ENCODE data around the gene ANKMY2.
"Not testable (repeated sequence)": the region's sequence is repeated elsewhere in the genome, so short reads cannot be mapped to it uniquely, and the experiment has no call there.

The ANKMY2 gene

GRCh38 chr7:16645593-16646471, at the start of gene ANKMY2, which contains the start of gene BZW2:
TSS of gene ANKMY2 (minus strand) at chr7:16645754. CDS start at chr7:16645573, 181 bp downstream.
TSS of gene BZW2 (plus strand) at chr7:16646181. CDS start at chr7:16665444, 19,263 bp downstream.
- DNase-seq (ENCODE audit: low read depth in 2 of 2, low spot score in 1 of 2) = peak; percentile 84 to 85

GRCh38 chr7:16694806-16695205, 49.3 kb upstream of the ANKMY2 start:
- no peak for DNase-seq (ENCODE audit: low read depth in 2 of 2, low spot score in 1 of 2)

GRCh38 chr7:16693601-16694318, 48.2 kb upstream of the ANKMY2 start:
- no peak for DNase-seq (ENCODE audit: low read depth in 2 of 2, low spot score in 1 of 2)

- no peak for DNase-seq (ENCODE audit: low read depth in 2 of 2, low spot score in 1 of 2)
These were observed 45.7 kb upstream of the ANKMY2 start for GRCh38 chr7:16691241-16691640.

GRCh38 chr7:16688249-16688648, 42.7 kb upstream of the ANKMY2 start:
- no peak for DNase-seq (ENCODE audit: low read depth in 2 of 2, low spot score in 1 of 2)

GRCh38 chr7:16685535-16685934, 40.0 kb upstream of the ANKMY2 start:
- DNase-seq (ENCODE audit: low read depth in 2 of 2, low spot score in 1 of 2) = no peak

- no peak for DNase-seq (ENCODE audit: low read depth in 2 of 2, low spot score in 1 of 2)
These were observed 39.4 kb upstream of the ANKMY2 start for GRCh38 chr7:16684935-16685334.

GRCh38 chr7:16678645-16679566, 33.4 kb upstream of the ANKMY2 start:
- not testable (repeated sequence) for DNase-seq (ENCODE audit: low read depth in 2 of 2, low spot score in 1 of 2)

GRCh38 chr7:16677978-16678494, 32.5 kb upstream of the ANKMY2 start:
- no peak for DNase-seq (ENCODE audit: low read depth in 2 of 2, low spot score in 1 of 2)

- no peak for DNase-seq (ENCODE audit: low read depth in 2 of 2, low spot score in 1 of 2)
These were observed 29.7 kb upstream of the ANKMY2 start for GRCh38 chr7:16675277-16675676.

- DNase-seq (ENCODE audit: low read depth in 2 of 2, low spot score in 1 of 2) = no peak
These were observed 26.3 kb upstream of the ANKMY2 start for GRCh38 chr7:16671811-16672210.

- DNase-seq (ENCODE audit: low read depth in 2 of 2, low spot score in 1 of 2) = no peak
These were observed 25.3 kb upstream of the ANKMY2 start for GRCh38 chr7:16670731-16671344.

- DNase-seq (ENCODE audit: low read depth in 2 of 2, low spot score in 1 of 2) = no peak
These were observed 24.5 kb upstream of the ANKMY2 start for GRCh38 chr7:16670021-16670420.

- DNase-seq (ENCODE audit: low read depth in 2 of 2, low spot score in 1 of 2) = no peak
These were observed 24.0 kb upstream of the ANKMY2 start for GRCh38 chr7:16669581-16669980.

GRCh38 chr7:16668978-16669377, 23.4 kb upstream of the ANKMY2 start:
- no peak for DNase-seq (ENCODE audit: low read depth in 2 of 2, low spot score in 1 of 2)

- no peak for DNase-seq (ENCODE audit: low read depth in 2 of 2, low spot score in 1 of 2)
These were observed 22.7 kb upstream of the ANKMY2 start for GRCh38 chr7:16668049-16668858.

- no peak for DNase-seq (ENCODE audit: low read depth in 2 of 2, low spot score in 1 of 2)
These were observed 21.8 kb upstream of the ANKMY2 start for GRCh38 chr7:16667355-16667754.

- DNase-seq (ENCODE audit: low read depth in 2 of 2, low spot score in 1 of 2) = no peak
These were observed 16.4 kb upstream of the ANKMY2 start for GRCh38 chr7:16661924-16662323.

GRCh38 chr7:16660702-16661464, 15.3 kb upstream of the ANKMY2 start:
- DNase-seq (ENCODE audit: low read depth in 2 of 2, low spot score in 1 of 2) = no peak

Data from stimulated activated CD8-positive, alpha-beta memory T cell treated with anti-CD3 and anti-CD28 coated beads, Interleukin-4, amount 100 ng/mL, for 1 hour (primary cell).